Measurements from ENCODE around the gene FIBP. TPM values are rescaled to one million over a fixed set of nuclear protein-coding genes. Genes with fewer than 3 reads are reported as not detected.

Gene FIBP
- total RNA-seq, 1 experiment from 2014 or later = 80.8 TPM

DNA sequence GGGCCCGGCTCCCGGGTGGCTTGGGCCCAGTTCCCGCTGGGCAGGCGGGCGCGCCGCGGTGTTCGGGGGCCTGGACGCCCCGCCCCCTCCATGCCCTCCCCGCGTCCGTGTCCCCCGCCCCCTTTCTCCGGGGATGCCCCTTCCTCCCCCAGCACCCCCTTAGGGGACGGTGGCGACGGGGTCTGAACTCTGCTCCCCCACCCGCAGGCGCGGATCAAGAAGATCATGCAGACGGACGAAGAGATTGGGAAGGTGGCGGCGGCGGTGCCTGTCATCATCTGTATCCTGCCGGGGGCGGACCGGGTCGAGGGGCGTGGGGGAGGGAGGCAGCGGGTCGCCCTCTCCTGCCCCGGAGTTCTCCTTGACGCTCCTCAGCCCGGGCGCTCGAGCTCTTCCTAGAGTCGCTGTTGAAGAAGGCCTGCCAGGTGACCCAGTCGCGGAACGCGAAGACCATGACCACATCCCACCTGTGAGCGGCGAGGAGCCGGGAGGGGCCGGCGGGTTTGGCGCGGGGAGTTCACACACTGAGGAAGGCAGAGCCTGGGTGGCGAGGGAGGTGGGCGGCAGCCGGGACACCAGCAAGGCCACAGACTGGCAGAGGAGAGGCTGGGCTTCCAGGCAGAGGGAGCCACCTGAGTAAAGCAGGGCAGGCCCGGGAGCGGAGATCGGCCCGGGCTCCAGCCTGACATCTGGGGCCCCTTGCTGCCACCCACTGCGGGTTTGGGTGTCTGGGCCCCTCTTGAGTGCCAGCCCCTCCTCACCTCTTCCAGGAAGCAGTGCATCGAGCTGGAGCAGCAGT lies 31.5 kb upstream of the FIBP start:
- CTCF ChIA-PET = interaction anchor here (0.7 to 1.4 kb wide), 2 partner anchors 22 to 31 kb away, joined by 4 read pairs; partner anchors contain the start of gene FIBP
- no peaks in the 10 kb centered on the region for H3K9me3 Mint-ChIP-seq (ENCODE audit: unreplicated experiment)
- H3K36me3 Mint-ChIP-seq (ENCODE audit: insufficient read depth, unreplicated experiment) = peaks cover 14% of the 10 kb centered on the region
- intact Hi-C loops (cut with micrococcal nuclease) = loop anchor here (1.0 to 5.0 kb wide), 3 partner anchors 19 to 257 kb away; partner anchors contain the start of genes FOSL1 and RELA
- TF ChIP-seq CTCF (IDR thresholded peaks at IDR 0.05; ENCODE audit: unreplicated experiment) = no peak
- H3K4me3 Mint-ChIP-seq (ENCODE audit: unreplicated experiment) = peak overlapping the region; percentile 89
- POLR2A ChIA-PET = interaction anchor here (0.6 to 2.8 kb wide), 15 partner anchors 9 to 1260 kb away, joined by 3 to 22 read pairs (median 5); partner anchors contain the start of genes CCDC85B, CFL1, FIBP and FOSL1
- H3K27ac Mint-ChIP-seq (ENCODE audit: low read depth, unreplicated experiment) = peak overlapping the region; percentile 81
- BruUV-seq (replicated peaks) = no TSS peak
- DNase-seq (ENCODE audit: unreplicated experiment) = peak; percentile 27
- H3K27me3 Mint-ChIP-seq (ENCODE audit: insufficient read depth, unreplicated experiment) = no peaks in the 10 kb centered on the region
- H3K4me1 Mint-ChIP-seq (ENCODE audit: insufficient read depth, unreplicated experiment) = peaks cover 32% of the 10 kb centered on the region

GRCh38 chr11:65919141-65919572 lies 30.9 kb upstream of the FIBP start, which contains the start of gene DRAP1:
TSS of gene DRAP1 (plus strand) at chr11:65919426. CDS start at chr11:65919502, 76 bp downstream.
- POLR2A ChIA-PET = interaction anchor here (0.6 to 2.8 kb wide), 16 partner anchors 13 to 1259 kb away, joined by 3 to 46 read pairs (median 8); partner anchors contain the start of genes BANF1, CCDC85B, CFL1 and FIBP

GRCh38 chr11:65918211-65919140 lies 30.2 kb upstream of the FIBP start, which contains the start of gene C11orf68:
TSS of gene C11orf68 (minus strand) at chr11:65919062. CDS start at chr11:65919031, 31 bp downstream.
- H3K4me1 Mint-ChIP-seq (ENCODE audit: insufficient read depth, unreplicated experiment) = peaks cover 37% of the 10 kb centered on the region
- peaks cover 14% of the 10 kb centered on the region for H3K36me3 Mint-ChIP-seq (ENCODE audit: insufficient read depth, unreplicated experiment)
- H3K27me3 Mint-ChIP-seq (ENCODE audit: insufficient read depth, unreplicated experiment) = no peaks in the 10 kb centered on the region
- ChIA-PET POLR2A (interaction anchor here (0.8 to 2.5 kb wide), 12 partner anchors 13 to 371 kb away, joined by 3 to 46 read pairs (median 5); partner anchors contain the start of genes BANF1, CCDC85B, CFL1 and FIBP), CTCF (interaction anchor here (0.9 to 1.2 kb wide), 3 partner anchors 21 to 31 kb away, joined by 3 to 6 read pairs (median 5); partner anchors contain the start of gene CCDC85B)
- no peaks in the 10 kb centered on the region for H3K9me3 Mint-ChIP-seq (ENCODE audit: unreplicated experiment)
- TSS peak; percentile 49 for BruUV-seq (replicated peaks)
- TF ChIP-seq CTCF (IDR thresholded peaks at IDR 0.05; ENCODE audit: unreplicated experiment) = no peak
- intact Hi-C loops (cut with micrococcal nuclease) = loop anchor here (1.0 to 5.0 kb wide), 2 partner anchors 71 to 256 kb away; partner anchors contain the start of gene RELA
- peak within 1 kb of the TSS; percentile 89 for H3K4me3 Mint-ChIP-seq (ENCODE audit: unreplicated experiment)
- peak within 1 kb of the TSS; percentile 81 for H3K27ac Mint-ChIP-seq (ENCODE audit: low read depth, unreplicated experiment)
- DNase-seq (ENCODE audit: unreplicated experiment) = peak; percentile 37

More at GRCh38 chr11:65919141-65919572, 30.9 kb upstream of the FIBP start, which contains the start of gene DRAP1:
- Mint-ChIP-seq H3K36me3 (ENCODE audit: insufficient read depth, unreplicated experiment) (peaks cover 14% of the 10 kb centered on the region), H3K27ac (ENCODE audit: low read depth, unreplicated experiment) (peak within 1 kb of the TSS; percentile 81), H3K4me3 (ENCODE audit: unreplicated experiment) (peak within 1 kb of the TSS; percentile 89), H3K9me3 (ENCODE audit: unreplicated experiment) (no peaks in the 10 kb centered on the region), H3K27me3 (ENCODE audit: insufficient read depth, unreplicated experiment) (no peaks in the 10 kb centered on the region), H3K4me1 (ENCODE audit: insufficient read depth, unreplicated experiment) (peaks cover 37% of the 10 kb centered on the region)
- peak; percentile 97 for DNase-seq (ENCODE audit: unreplicated experiment)
- TF ChIP-seq CTCF (IDR thresholded peaks at IDR 0.05; ENCODE audit: unreplicated experiment) = no peak
- intact Hi-C loops (cut with micrococcal nuclease) = loop anchor here (1.0 to 5.0 kb wide), 2 partner anchors 70 to 257 kb away; partner anchors contain the start of gene RELA
- BruUV-seq (replicated peaks) = no TSS peak
- CTCF ChIA-PET = no interaction called here

Data from MCF 10A (cell line).